Breast epithelium (tissue), 4 donors: ENCODE results near the gene UGT2B11. TPM values are rescaled to one million over a fixed set of nuclear protein-coding genes. Genes with fewer than 3 reads are reported as not detected.
"Not testable (repeated sequence)": the region's sequence is repeated elsewhere in the genome, so short reads cannot be mapped to it uniquely, and the experiment has no call there.

ENCODE experiments used
- DNase-seq, 2 donors: peaks; one replicate each; pipeline ENCODE4 v3.0.0-alpha.2; 2019; ENCODE audit warnings: low spot score in 2 of 2
- H3K27ac ChIP-seq, 2 donors: fragments of 200-600 bp; sonication (generic) in 1 of 2; one replicate each; pipeline ENCODE4 v1.5.1; 2016 to 2019; ENCODE audit warnings: mild to moderate bottlenecking in 1 of 2
- H3K27me3 ChIP-seq, 2 donors: fragments of 200-600 bp; sonication (generic) in 1 of 2; one replicate each; pipeline versions ENCODE4 v1.5.1 to v1.6.0; 2017 to 2019; ENCODE audit warnings: control low read depth in 1 of 2, mild to moderate bottlenecking in 1 of 2
- H3K36me3 ChIP-seq: fragments of 200-600 bp; one replicate; pipeline ENCODE4 v1.5.1; 2019
- H3K4me1 ChIP-seq, 2 donors: fragments of 200-600 bp; sonication (generic); one replicate each; pipeline ENCODE4 v1.5.1; 2016 to 2019; ENCODE audit warnings: control low read depth in 1 of 2
- H3K4me3 ChIP-seq, 3 donors: fragments of 200-600 bp; sonication (generic); 1 replicate in 2 of 3; 2 replicates in 1 of 3; pipeline ENCODE4 v1.5.1; 2016 to 2019; ENCODE audit warnings: mild to moderate bottlenecking in 3 of 3, moderate library complexity in 2 of 3
- H3K9me3 ChIP-seq, 2 donors: fragments of 200-600 bp; sonication (generic) in 1 of 2; one replicate each; pipeline ENCODE4 v1.5.1; 2016 to 2019; ENCODE audit warnings: control low read depth in 1 of 2
- POLR2A ChIP-seq: fragments of 450-650 bp; IDR thresholded peaks from one replicate; pipeline ENCODE4 v1.6.1; 2016; ENCODE audit warnings: antibody characterized with exemption, mild to moderate bottlenecking, moderate library complexity
- POLR2AphosphoS5 ChIP-seq, 3 donors: sonication (generic); formaldehyde crosslinking; IDR thresholded peaks; one replicate each; pipeline ENCODE4 v1.6.1; 2017; ENCODE audit warnings: antibody characterized with exemption in 3 of 3
- intact Hi-C: fragments of 100-400 bp; cut with DNase I; formaldehyde crosslinking; loops from one replicate; pipeline ENCODE4 v1.15.1; 2023; ENCODE audit warnings: low total_unique reads
- total RNA-seq, 3 donors: library from RNA; depleted of rRNA; stranded (reverse); fragments of >200 nt; gene quantifications; one replicate each; pipeline ENCODE4 v1.1.0, GENCODE V29; 2016
- TF ChIP-seq, protein P1 (sequence below), 3 donors: fragments of 450-650 bp; IDR thresholded peaks; one replicate each; pipeline ENCODE4 v1.5.1; 2016 to 2017; ENCODE audit warnings: antibody characterized with exemption in 3 of 3, mild to moderate bottlenecking in 3 of 3, moderate library complexity in 3 of 3

Gene UGT2B11
- total RNA-seq, 3 donors from 2014 or later, result 4.0 to 18.4 TPM; not detected in 1

GRCh38 chr4:69239092-69239491 is 24.5 kb upstream of the UGT2B11 start:
- intact Hi-C loops, result no loop called here
- no peak overlapping the region for H3K4me3 ChIP-seq
- no peak for DNase-seq

GRCh38 chr4:69224891-69225290 is 10.3 kb upstream of the UGT2B11 start:
- Histone ChIP-seq H3K4me1 (no peaks in the 10 kb centered on the region), H3K27ac (no peak overlapping the region)

More at GRCh38 chr4:69239092-69239491, 24.5 kb upstream of the UGT2B11 start:
- H3K36me3 ChIP-seq, result no peaks in the 10 kb centered on the region
- H3K4me1 ChIP-seq, result no peaks in the 10 kb centered on the region
- H3K9me3 ChIP-seq, result no peaks in the 10 kb centered on the region
- no peak overlapping the region for H3K27ac ChIP-seq
- H3K27me3 ChIP-seq, result no peaks in the 10 kb centered on the region
- TF ChIP-seq POLR2A, result no peak
- TF ChIP-seq POLR2AphosphoS5 (IDR thresholded peaks at IDR 0.05), result no peak
- TF ChIP-seq, protein P1, sequence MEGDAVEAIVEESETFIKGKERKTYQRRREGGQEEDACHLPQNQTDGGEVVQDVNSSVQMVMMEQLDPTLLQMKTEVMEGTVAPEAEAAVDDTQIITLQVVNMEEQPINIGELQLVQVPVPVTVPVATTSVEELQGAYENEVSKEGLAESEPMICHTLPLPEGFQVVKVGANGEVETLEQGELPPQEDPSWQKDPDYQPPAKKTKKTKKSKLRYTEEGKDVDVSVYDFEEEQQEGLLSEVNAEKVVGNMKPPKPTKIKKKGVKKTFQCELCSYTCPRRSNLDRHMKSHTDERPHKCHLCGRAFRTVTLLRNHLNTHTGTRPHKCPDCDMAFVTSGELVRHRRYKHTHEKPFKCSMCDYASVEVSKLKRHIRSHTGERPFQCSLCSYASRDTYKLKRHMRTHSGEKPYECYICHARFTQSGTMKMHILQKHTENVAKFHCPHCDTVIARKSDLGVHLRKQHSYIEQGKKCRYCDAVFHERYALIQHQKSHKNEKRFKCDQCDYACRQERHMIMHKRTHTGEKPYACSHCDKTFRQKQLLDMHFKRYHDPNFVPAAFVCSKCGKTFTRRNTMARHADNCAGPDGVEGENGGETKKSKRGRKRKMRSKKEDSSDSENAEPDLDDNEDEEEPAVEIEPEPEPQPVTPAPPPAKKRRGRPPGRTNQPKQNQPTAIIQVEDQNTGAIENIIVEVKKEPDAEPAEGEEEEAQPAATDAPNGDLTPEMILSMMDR (IDR thresholded peaks at IDR 0.05), result no peak

GRCh38 chr4:69223277-69223676 is 8.7 kb upstream of the UGT2B11 start:
- DNase-seq, H3K4me3 ChIP-seq, intact Hi-C loops: not testable (repeated sequence)

More at GRCh38 chr4:69224891-69225290, 10.3 kb upstream of the UGT2B11 start:
- TF ChIP-seq POLR2A (no peak), POLR2AphosphoS5 (IDR thresholded peaks at IDR 0.05) (no peak)
- TF ChIP-seq, protein P1 (IDR thresholded peaks at IDR 0.05), result no peak
- intact Hi-C loops, result no loop called here
- no peaks in the 10 kb centered on the region for H3K9me3 ChIP-seq
- no peaks in the 10 kb centered on the region for H3K36me3 ChIP-seq
- no peaks in the 10 kb centered on the region for H3K27me3 ChIP-seq
- H3K4me3 ChIP-seq, result no peak overlapping the region
- no peak for DNase-seq

DNA sequence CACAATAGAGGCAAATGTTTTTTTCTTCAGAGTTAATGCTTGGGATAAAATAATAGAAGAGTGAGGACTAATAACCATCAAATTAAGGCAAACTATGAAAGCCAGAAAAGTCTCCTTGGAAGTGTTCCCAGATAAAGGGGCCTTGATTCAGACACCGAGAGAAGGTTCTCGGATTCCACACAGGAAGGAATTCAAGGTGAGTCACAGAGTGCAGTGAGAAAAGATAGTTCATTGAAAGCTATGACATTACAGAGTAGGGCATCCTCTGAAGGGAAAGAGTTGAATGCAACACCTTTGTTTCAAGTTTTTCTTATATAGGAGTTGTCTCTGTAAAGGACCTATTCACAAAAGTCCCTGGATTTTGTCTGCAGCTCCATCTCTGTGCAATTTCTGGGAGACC is 3.9 kb upstream of the UGT2B11 start:
- H3K4me3 ChIP-seq, H3K36me3 ChIP-seq, H3K27me3 ChIP-seq, H3K27ac ChIP-seq, DNase-seq, H3K9me3 ChIP-seq, H3K4me1 ChIP-seq, intact Hi-C loops: not testable (repeated sequence)

More at GRCh38 chr4:69223277-69223676, 8.7 kb upstream of the UGT2B11 start:
- not testable (repeated sequence) for H3K27me3 ChIP-seq, H3K36me3 ChIP-seq, H3K4me1 ChIP-seq, H3K9me3 ChIP-seq, H3K27ac ChIP-seq

- no peak for TF ChIP-seq POLR2A
- TF ChIP-seq POLR2AphosphoS5 (IDR thresholded peaks at IDR 0.05), result no peak
- TF ChIP-seq, protein P1 (IDR thresholded peaks at IDR 0.05), result no peak
- H3K27me3 ChIP-seq, result no peaks in the 10 kb centered on the region
- DNase-seq, result no peak
- H3K9me3 ChIP-seq, result no peaks in the 10 kb centered on the region
- H3K4me3 ChIP-seq, result no peak overlapping the region
- no peak overlapping the region for H3K27ac ChIP-seq
- H3K36me3 ChIP-seq, result no peaks in the 10 kb centered on the region
- H3K4me1 ChIP-seq, result no peaks in the 10 kb centered on the region
- intact Hi-C loops, result no loop called here
These were observed 3.6 kb downstream of the UGT2B11 start for GRCh38 chr4:69210911-69211310.

- H3K9me3 ChIP-seq, intact Hi-C loops, H3K4me3 ChIP-seq, DNase-seq, H3K27ac ChIP-seq, H3K4me1 ChIP-seq, H3K36me3 ChIP-seq, H3K27me3 ChIP-seq: not testable (repeated sequence)
These were observed 16.0 kb downstream of the UGT2B11 start for GRCh38 chr4:69198506-69198905.
